HEK293 (cell line): ENCODE data around the gene PLEKHA5.

Source experiments
- CTCF ChIP-seq: fragments of 450-650 bp; formaldehyde crosslinking; IDR thresholded peaks from 2 replicates; pipeline ENCODE4 v1.5.1; 2016; ENCODE audit warnings: missing biosample characterization, missing genetic modification characterization
- SCRT2 ChIP-seq: fragments of 450-650 bp; formaldehyde crosslinking; IDR thresholded peaks from 2 replicates; pipeline ENCODE4 v1.5.1; 2016; ENCODE audit warnings: missing biosample characterization, missing genetic modification characterization
- ZNF133 ChIP-seq: fragments of 450-650 bp; formaldehyde crosslinking; IDR thresholded peaks from 2 replicates; pipeline ENCODE4 v1.5.1; 2016; ENCODE audit warnings: missing biosample characterization, missing genetic modification characterization
- ZNF426 ChIP-seq: fragments of 450-650 bp; formaldehyde crosslinking; IDR thresholded peaks from 2 replicates; pipeline ENCODE4 v1.5.1; 2017; ENCODE audit warnings: missing biosample characterization, missing genetic modification characterization, mild to moderate bottlenecking, inconsistent platforms, moderate library complexity
- TF ChIP-seq, protein P1 (sequence below): IDR thresholded peaks from 2 replicates; pipeline ENCODE4 v1.6.1; 2011; ENCODE audit warnings: mild to moderate bottlenecking, low read depth, low read length, borderline replicate concordance

- TF ChIP-seq, protein P1, sequence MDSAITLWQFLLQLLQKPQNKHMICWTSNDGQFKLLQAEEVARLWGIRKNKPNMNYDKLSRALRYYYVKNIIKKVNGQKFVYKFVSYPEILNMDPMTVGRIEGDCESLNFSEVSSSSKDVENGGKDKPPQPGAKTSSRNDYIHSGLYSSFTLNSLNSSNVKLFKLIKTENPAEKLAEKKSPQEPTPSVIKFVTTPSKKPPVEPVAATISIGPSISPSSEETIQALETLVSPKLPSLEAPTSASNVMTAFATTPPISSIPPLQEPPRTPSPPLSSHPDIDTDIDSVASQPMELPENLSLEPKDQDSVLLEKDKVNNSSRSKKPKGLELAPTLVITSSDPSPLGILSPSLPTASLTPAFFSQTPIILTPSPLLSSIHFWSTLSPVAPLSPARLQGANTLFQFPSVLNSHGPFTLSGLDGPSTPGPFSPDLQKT: no peak
- no peak for TF ChIP-seq ZNF133 (tag by site-specific recombination)
- TF ChIP-seq CTCF: no peak
- no peak for TF ChIP-seq ZNF426 (tag by site-specific recombination)
- no peak for TF ChIP-seq SCRT2 (tag by site-specific recombination)
These were observed 48.6 kb upstream of the PLEKHA5 start for GRCh38 chr12:19080918-19081317.
